Adrenal gland (tissue), 12 donors: ENCODE results near the gene CATSPERZ. TPM values are rescaled to one million over a fixed set of nuclear protein-coding genes. Genes with fewer than 3 reads are reported as not detected.

Experiments used
- DNase-seq, 7 donors: peaks; one replicate each; pipeline ENCODE4 v3.0.0-alpha.2; 2019 to 2020
- H3K27ac ChIP-seq, 5 donors: fragments of 200-600 bp; sonication (generic) in 4 of 5; 1 replicate in 3 of 5; 2 replicates in 2 of 5; pipeline versions ENCODE4 v1.5.1 to v1.8.0; 2016 to 2020; ENCODE audit warnings: mild to moderate bottlenecking in 1 of 5
- H3K27me3 ChIP-seq: fragments of 200-600 bp; 2 replicates; pipeline ENCODE4 v1.8.0; 2021
- H3K36me3 ChIP-seq, 2 donors: fragments of 200-600 bp; replicated peaks in 1 of 2; 1 replicate in 1 of 2; 2 replicates in 1 of 2; pipeline versions ENCODE4 v1.5.1 to v1.8.0; 2018 to 2022
- H3K4me1 ChIP-seq, 2 donors: fragments of 200-600 bp; replicated peaks in 1 of 2; 1 replicate in 1 of 2; 2 replicates in 1 of 2; pipeline versions ENCODE4 v1.5.1 to v1.8.0; 2018 to 2021
- H3K4me3 ChIP-seq, 4 donors: fragments of 200-600 bp; sonication (generic) in 3 of 4; one replicate each; pipeline ENCODE4 v1.5.1; 2016 to 2018
- H3K9me3 ChIP-seq, 3 donors: fragments of 200-600 bp; sonication (generic) in 1 of 3; replicated peaks in 1 of 3; 1 replicate in 2 of 3; 2 replicates in 1 of 3; pipeline versions ENCODE4 v1.5.1 to v1.8.0; 2016 to 2021
- CTCF ChIP-seq, 6 experiments: fragments of 450-650 bp in 4 of 6; fragments of 200-600 bp in 2 of 6; sonication (generic) in 1 of 6; IDR thresholded peaks; 1 replicate in 5 of 6; 2 replicates in 1 of 6; pipeline versions ENCODE4 v1.5.1 to v1.8.0; 2016 to 2021; ENCODE audit warnings: antibody characterized with exemption in 6 of 6, mild to moderate bottlenecking in 2 of 6, moderate library complexity in 1 of 6
- POLR2A ChIP-seq, 2 donors: fragments of 450-650 bp; IDR thresholded peaks; one replicate each; pipeline ENCODE4 v1.6.1; 2017; ENCODE audit warnings: antibody characterized with exemption in 2 of 2, mild to moderate bottlenecking in 2 of 2, moderate library complexity in 1 of 2
- WGBS, 4 donors: extraction: QIAGEN DNeasy Blood & Tissue Kit in 2 of 4; methylation state at CpG; one replicate each; pipeline versions ENCODE4 v1.1.5 to v1.1.7; 2013 to 2017; 5-methylcytosine and 5-hydroxymethylcytosine counted together
- intact Hi-C, 2 donors: fragments of 100-400 bp; cut with DNase I; formaldehyde crosslinking; loops; one replicate each; pipeline versions ENCODE4 v1.14.1 to v1.15.0; 2022 to 2023
- polyA plus RNA-seq, 3 donors: library from polyadenylated mRNA; stranded (reverse); fragments of 200-250 nt in 2 of 3; fragments of 350-450 nt in 1 of 3; fragmentation: Illumina TruSeq in 1 of 3; extraction: RNeasy Lipid Tissue Mini Kit (QIAGEN cat#74804) in 1 of 3; gene quantifications; one replicate each; pipeline ENCODE4 v1.2.3, GENCODE V29; 2013 to 2014
- total RNA-seq, 9 donors: library from RNA; depleted of rRNA in 4 of 9; stranded (reverse); fragments of >200 nt in 4 of 9; fragments of 120-200 nt in 1 of 9; fragmentation: NEBNext Ultra II Directional in 1 of 9; extraction: Animal tissue kit (Norgen Biotek cat#: 25700) in 1 of 9; gene quantifications; one replicate each; pipeline versions ENCODE4 v1.1.0 to v1.2.4, GENCODE V29; 2013 to 2023
- donor health status: healthy with polysubstance abuse.
- donor health status: Bipolar disorder and iron deficiency.
- donor health status: DM: yes; HTN: yes; CAD: no.
- donor health status: DM: no; HTN: no; CAD: no.
- donor health status: DM: no; HTN: no; CAD: no.
- donor health status: DM: yes; HTN: yes; CAD: no.

Gene CATSPERZ
- total and polyA plus RNA-seq, 12 donors: 0.28 to 1.2 (median 0.71) TPM; not detected in 8

DNA sequence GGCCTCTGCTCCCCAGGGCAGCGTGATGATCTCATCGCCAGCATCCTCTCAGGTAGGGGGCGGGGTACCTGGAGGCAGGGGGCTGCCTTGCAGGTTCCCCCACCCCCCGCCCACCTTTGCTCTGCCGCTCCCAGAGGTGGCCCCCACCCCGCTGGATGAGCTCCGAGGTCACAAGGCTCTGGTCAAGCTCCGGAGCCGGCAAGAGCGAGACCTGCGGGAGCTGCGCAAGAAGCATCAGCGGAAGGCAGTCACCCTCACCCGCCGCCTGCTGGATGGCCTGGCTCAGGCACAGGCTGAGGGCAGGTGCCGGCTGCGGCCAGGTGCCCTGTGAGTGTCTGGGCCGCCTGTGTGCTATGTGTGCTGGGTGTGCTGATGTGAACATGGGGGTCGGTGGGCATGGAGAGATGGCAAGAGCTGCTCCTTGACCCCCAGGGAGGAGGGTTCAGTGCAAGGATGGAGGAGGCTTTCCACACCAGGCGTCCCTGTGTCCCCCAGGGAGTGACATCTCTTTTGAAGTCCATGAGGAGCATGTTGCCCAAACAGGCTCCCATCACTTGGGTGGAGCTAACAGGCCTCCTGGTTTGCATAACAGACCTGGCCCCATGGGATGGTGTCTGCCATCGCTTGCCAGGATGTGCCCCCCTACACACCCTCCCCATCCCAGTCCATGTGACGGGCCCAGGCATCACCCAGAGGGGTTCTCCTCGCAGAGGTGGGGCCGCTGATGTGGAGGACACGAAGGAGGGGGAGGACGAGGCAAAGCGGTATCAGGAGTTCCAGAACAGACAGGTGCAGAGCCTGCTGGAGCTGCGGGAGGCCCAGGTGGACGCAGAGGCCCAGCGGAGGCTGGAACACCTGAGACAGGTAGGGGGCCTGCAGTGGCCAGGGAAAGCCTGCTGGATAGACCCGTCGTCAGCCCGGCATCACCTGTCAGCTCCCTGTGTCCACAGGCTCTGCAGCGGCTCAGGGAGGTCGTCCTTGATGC is 34.7 kb upstream of the CATSPERZ start:
- WGBS, 4 donors: 87 to 93% (median 91%) methylated on average over 17 to 35 of the region's 35 CpGs
- no peak overlapping the region for H3K4me3 ChIP-seq
- no peak for DNase-seq
- TF ChIP-seq CTCF (IDR thresholded peaks at IDR 0.05): no peak
- TF ChIP-seq POLR2A (IDR thresholded peaks at IDR 0.05): no peak
- intact Hi-C loops: no loop called here
- H3K36me3 ChIP-seq: peaks cover 0 to 60% of the 10 kb centered on the region in 2 donors
- no peaks in the 10 kb centered on the region for H3K27me3 ChIP-seq
- H3K27ac ChIP-seq: peak overlapping the region in 1 of 5 donors; percentile 97
- H3K4me1 ChIP-seq: peaks cover 24 to 32% of the 10 kb centered on the region in 2 donors
- no peaks in the 10 kb centered on the region for H3K9me3 ChIP-seq

DNA sequence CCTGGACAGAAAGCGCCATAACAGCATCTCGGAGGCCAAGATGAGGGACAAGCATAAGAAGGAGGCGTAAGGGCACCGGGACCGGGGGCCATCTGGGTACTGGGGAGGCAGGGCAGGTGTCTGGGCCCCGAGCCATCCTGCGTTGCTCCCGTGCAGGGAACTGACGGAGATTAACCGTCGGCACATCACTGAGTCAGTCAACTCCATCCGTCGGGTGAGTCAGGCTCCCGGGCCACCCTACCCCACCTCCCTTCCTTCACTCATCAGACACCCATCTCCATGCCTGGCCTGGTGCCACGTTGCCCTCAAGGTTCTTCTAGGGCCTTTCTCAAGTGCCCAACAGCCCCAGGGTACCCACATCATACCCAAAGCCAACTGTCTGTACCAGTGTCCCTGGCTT is 33.8 kb upstream of the CATSPERZ start:
- Histone ChIP-seq H3K4me3 (no peak overlapping the region), H3K4me1 (peaks cover 24 to 32% of the 10 kb centered on the region in 2 donors), H3K36me3 (peaks cover 0 to 51% of the 10 kb centered on the region in 2 donors), H3K27ac (peak overlapping the region in 2 of 5 donors; percentile 81 to 97), H3K9me3 (no peaks in the 10 kb centered on the region), H3K27me3 (no peaks in the 10 kb centered on the region)
- WGBS, 4 donors: 59 to 82% (median 77%) methylated on average over 9 to 15 of the region's 15 CpGs
- intact Hi-C loops: no loop called here
- TF ChIP-seq POLR2A (IDR thresholded peaks at IDR 0.05) (no peak), CTCF (IDR thresholded peaks at IDR 0.05) (no peak)
- DNase-seq: peak in 4 of 7 donors; percentile 68 to 81 (median 77)

- H3K27me3 ChIP-seq: no peaks in the 10 kb centered on the region
Observed at GRCh38 chr11:64267207-64267945, 32.8 kb upstream of the CATSPERZ start.

More at GRCh38 chr11:64267207-64267945, 32.8 kb upstream of the CATSPERZ start:
- intact Hi-C loops: no loop called here
- H3K27ac ChIP-seq: peak overlapping the region; percentile 94 to 97 (median 96)
- H3K9me3 ChIP-seq: no peaks in the 10 kb centered on the region
- no peak overlapping the region for H3K4me3 ChIP-seq
- DNase-seq: peak in 5 of 7 donors; percentile 64 to 76 (median 70)
- 38 to 63% (median 52%) methylated on average over 13 to 27 of the region's 27 CpGs for WGBS, 4 donors
- TF ChIP-seq CTCF (IDR thresholded peaks at IDR 0.05) (no peak), POLR2A (IDR thresholded peaks at IDR 0.05) (peak in 1 of 2 donors; percentile 23)
- H3K36me3 ChIP-seq: peaks cover 0 to 41% of the 10 kb centered on the region in 2 donors
- peaks cover 30 to 42% of the 10 kb centered on the region in 2 donors for H3K4me1 ChIP-seq
